GM12878 (cell line): ENCODE data around the gene PRTFDC1. TPM values are rescaled to one million over a fixed set of nuclear protein-coding genes. Genes with fewer than 3 reads are reported as not detected.

Experiments
- ATAC-seq: fragments of 200-7000 bp; cut with Tn5 transposase; 3 replicates; pipeline ENCODE4 v1.9.1; 2020; ENCODE audit warnings: mild to moderate bottlenecking, moderate library complexity
- BruUV-seq: library from RNA; stranded (reverse); fragments of 400-500 nt; replicated peaks from 2 replicates; lab custom pipeline; 2021; lab: Mats Ljungman, UMichigan
- CTCF ChIA-PET: fragments of 300-600 bp; sonication (Branson Sonifier 250); formaldehyde crosslinking; extraction: SDS; loops from one replicate; lab custom pipeline; 2021; ENCODE audit warnings: inconsistent platforms; lab: Yijun Ruan, JAX
- POLR2A ChIA-PET: fragments of 350-600 bp; formaldehyde crosslinking; extraction: SDS; loops from one replicate; lab custom pipeline; 2021; ENCODE audit warnings: inconsistent platforms; lab: Charles Lee
- RAD21 ChIA-PET: fragments of 300-600 bp; sonication (Branson Sonifier 250); formaldehyde crosslinking; loops from one replicate; lab custom pipeline; 2023; ENCODE audit warnings: antibody characterized with exemption; ENCODE audit not compliant: unreplicated experiment; lab: Charles Lee
- SMC1A ChIA-PET: fragments of 300-600 bp; sonication (Branson Sonifier 250); formaldehyde crosslinking; loops from one replicate; lab custom pipeline; 2023; ENCODE audit not compliant: unreplicated experiment, uncharacterized antibody; lab: Charles Lee
- DNase-seq: peaks from one replicate; pipeline ENCODE4 v3.0.0-alpha.2; 2011; ENCODE audit warnings: low read depth, low spot score
- FAIRE-seq: peaks from 3 replicates; lab custom pipeline; 2011; peaks lifted over from hg19 to GRCh38; lab: Jason Lieb, UNC
- H2AFZ ChIP-seq: 2 replicates; pipeline ENCODE4 v1.6.0; 2011; ENCODE audit warnings: low read depth, low read length, control low read depth; ENCODE audit not compliant: control insufficient read depth
- H3K27ac ChIP-seq: 2 replicates; pipeline ENCODE4 v1.5.1; 2011; ENCODE audit warnings: control low read depth; ENCODE audit not compliant: control insufficient read depth, insufficient read depth
- H3K27me3 ChIP-seq, 2 experiments: replicated peaks in 1 of 2; 2 replicates each; pipeline versions ENCODE4 v1.6.0 to v1.6.1; 2011; ENCODE audit warnings: low read length in 1 of 2; ENCODE audit not compliant: control insufficient read depth in 2 of 2, insufficient read depth in 2 of 2
- H3K36me3 ChIP-seq, 2 experiments: 2 replicates each; pipeline ENCODE4 v1.5.1; 2011; ENCODE audit warnings: low read length in 1 of 2; ENCODE audit not compliant: control insufficient read depth in 2 of 2, insufficient read depth in 2 of 2
- H3K4me1 ChIP-seq: 2 replicates; pipeline ENCODE4 v1.6.1; 2011; ENCODE audit warnings: mild to moderate bottlenecking, low read length, moderate library complexity, mixed read lengths; ENCODE audit not compliant: control insufficient read depth, insufficient read depth
- H3K4me2 ChIP-seq: 2 replicates; pipeline ENCODE4 v1.6.0; 2011; ENCODE audit warnings: control low read depth; ENCODE audit not compliant: control insufficient read depth, insufficient read depth
- H3K4me3 ChIP-seq: fragments of 200-600 bp; sonication (generic); 2 replicates; pipeline ENCODE4 v1.5.1; 2016
- H3K79me2 ChIP-seq: 2 replicates; pipeline ENCODE4 v1.6.0; 2011; ENCODE audit warnings: low read length; ENCODE audit not compliant: control insufficient read depth, insufficient read depth
- H3K9ac ChIP-seq: 2 replicates; pipeline ENCODE4 v1.8.0; 2011; ENCODE audit warnings: low read length, control low read depth, mixed read lengths; ENCODE audit not compliant: control insufficient read depth, insufficient read depth
- H3K9me3 ChIP-seq: replicated peaks from 3 replicates; pipeline ENCODE4 v1.5.1; 2011; ENCODE audit warnings: mild to moderate bottlenecking, low read length; ENCODE audit not compliant: control insufficient read depth, insufficient read depth
- H4K20me1 ChIP-seq: 2 replicates; pipeline ENCODE4 v1.6.0; 2011; ENCODE audit not compliant: control insufficient read depth, insufficient read depth
- DPF2 ChIP-seq: fragments of 450-650 bp; IDR thresholded peaks from 2 replicates; pipeline ENCODE4 v1.6.1; 2017; ENCODE audit warnings: mild to moderate bottlenecking
- E2F4 ChIP-seq: IDR thresholded peaks from 2 replicates; pipeline ENCODE4 v1.6.1; 2012; ENCODE audit warnings: low read depth, low read length, improper control_type of control experiment
- EGR1 ChIP-seq, 2 experiments: IDR thresholded peaks; 1 replicate in 1 of 2; 2 replicates in 1 of 2; pipeline ENCODE4 v1.6.1; 2011 to 2012; ENCODE audit warnings: low read depth in 2 of 2, low read length in 2 of 2, borderline replicate concordance in 1 of 2, mild to moderate bottlenecking in 1 of 2, moderate library complexity in 1 of 2
- NBN ChIP-seq: fragments of 450-650 bp; IDR thresholded peaks from 2 replicates; pipeline ENCODE4 v1.6.1; 2016
- RELB ChIP-seq: fragments of 450-650 bp; IDR thresholded peaks from 2 replicates; pipeline ENCODE4 v1.6.1; 2017; ENCODE audit warnings: low read depth, mild to moderate bottlenecking, moderate library complexity
- WGBS: methylation state at CpG from one replicate; pipeline ENCODE4 v1.1.6; 2016; ENCODE audit warnings: low lambda C conversion rate; ENCODE audit not compliant: insufficient replicate concordance, insufficient coverage; ENCODE audit errors: missing lambda C conversion rate; 5-methylcytosine and 5-hydroxymethylcytosine counted together
- in situ Hi-C: fragments of 300-500 bp; cut with MboI; formaldehyde crosslinking; loops from 9 replicates; pipeline ENCODE4 v1.14.3; 2018; ENCODE audit warnings: mixed read lengths
- intact Hi-C: fragments of 100-400 bp; cut with micrococcal nuclease; formaldehyde crosslinking; loops from one replicate; pipeline ENCODE4 v1.14.2; 2022; ENCODE audit not compliant: unreplicated experiment
- polyA plus RNA-seq, 11 experiments: library from polyadenylated mRNA; depleted of rRNA in 4 of 11; unstranded in 6 of 11; stranded (reverse) in 5 of 11; fragments of >200 nt; fragmentation: Nextera tagmentation in 4 of 11; fragmentation: Illumina TruSeq in 1 of 11; extraction: Ambion mirVana in 4 of 11; extraction: Trizol in 1 of 11; gene quantifications; 1 replicate in 1 of 11; 2 replicates in 10 of 11; pipeline versions ENCODE4 v1.2.1 to v1.2.3, GENCODE V29; 2011 to 2016; ENCODE audit warnings: inconsistent platforms in 2 of 11, missing spikeins in 2 of 11, low read depth in 1 of 11
- total RNA-seq, 4 experiments: library from RNA; depleted of rRNA in 3 of 4; stranded (reverse); fragments of >200 nt in 3 of 4; fragmentation: Illumina TruSeq in 1 of 4; extraction: Trizol in 1 of 4; gene quantifications; 2 replicates each; pipeline versions ENCODE4 v1.2.1 to v1.2.3, GENCODE V29; 2013 to 2021

The PRTFDC1 gene
- total and polyA plus RNA-seq, 10 of the 15 experiments (the other 5 are each of a cell fraction or from before 2014, with no cell fraction given) = 5.5 to 17.3 (median 11.3) TPM

- Histone ChIP-seq H3K9me3 (no peaks in the 10 kb centered on the region), H3K36me3 (no peaks in the 10 kb centered on the region), H3K9ac (no peak overlapping the region), H3K4me3 (no peak overlapping the region), H2AFZ (no peak overlapping the region), H3K27ac (no peak overlapping the region), H3K79me2 (no peaks in the 10 kb centered on the region), H3K4me1 (no peaks in the 10 kb centered on the region), H3K27me3 (no peaks in the 10 kb centered on the region), H3K4me2 (no peak overlapping the region), H4K20me1 (no peaks in the 10 kb centered on the region)
- FAIRE-seq (no peak), DNase-seq (no peak), ATAC-seq (no peak)
- ChIA-PET CTCF (interaction anchor here (0.8 to 6.5 kb wide), 3 partner anchors 90 to 373 kb away, joined by 3 to 79 read pairs (median 38); no protein-coding TSS in a partner anchor), POLR2A (no interaction called here), SMC1A (interaction anchor here (1.6 to 6.5 kb wide), 2 partner anchors 89 to 368 kb away, joined by 3 to 34 read pairs; no protein-coding TSS in a partner anchor), RAD21 (interaction anchor here (2.5 kb wide), 1 partner anchor 348 kb away, joined by 12 read pairs; no protein-coding TSS in a partner anchor)
- WGBS = 54% methylated on average over 13 of the region's 13 CpGs
- BruUV-seq = no TSS peak
- intact Hi-C loops = loop anchor here (5.0 kb wide), 1 partner anchor 264 kb away; no protein-coding TSS in a partner anchor
- no peak for TF ChIP-seq DPF2
- no peak for TF ChIP-seq E2F4
- no peak for TF ChIP-seq EGR1 (IDR thresholded peaks at IDR 0.05; ENCODE audit: borderline replicate concordance in 1 of 2, low read depth in 2 of 2, low read length in 2 of 2)
- no peak for TF ChIP-seq RELB
- no peak for TF ChIP-seq NBN
- in situ Hi-C loops = no loop called here
Observed at GRCh38 chr10:24991298-24991697, 38.9 kb upstream of the PRTFDC1 start.
